Renal cortical epithelial cell (primary cell): ENCODE measurements around the gene NUP42. TPM values are rescaled to one million over a fixed set of nuclear protein-coding genes. Genes with fewer than 3 reads are reported as not detected.

Experiments used
- DNase-seq: peaks from one replicate; pipeline ENCODE4 v3.0.0-alpha.2; 2011; ENCODE audit warnings: low read depth
- total RNA-seq: library from RNA; depleted of rRNA; stranded (reverse); fragments of >200 nt; gene quantifications from 2 replicates; pipeline ENCODE4 v1.2.3, GENCODE V29; 2014

Gene NUP42
- total RNA-seq, 1 donor from 2014 or later: 39.5 TPM

DNA sequence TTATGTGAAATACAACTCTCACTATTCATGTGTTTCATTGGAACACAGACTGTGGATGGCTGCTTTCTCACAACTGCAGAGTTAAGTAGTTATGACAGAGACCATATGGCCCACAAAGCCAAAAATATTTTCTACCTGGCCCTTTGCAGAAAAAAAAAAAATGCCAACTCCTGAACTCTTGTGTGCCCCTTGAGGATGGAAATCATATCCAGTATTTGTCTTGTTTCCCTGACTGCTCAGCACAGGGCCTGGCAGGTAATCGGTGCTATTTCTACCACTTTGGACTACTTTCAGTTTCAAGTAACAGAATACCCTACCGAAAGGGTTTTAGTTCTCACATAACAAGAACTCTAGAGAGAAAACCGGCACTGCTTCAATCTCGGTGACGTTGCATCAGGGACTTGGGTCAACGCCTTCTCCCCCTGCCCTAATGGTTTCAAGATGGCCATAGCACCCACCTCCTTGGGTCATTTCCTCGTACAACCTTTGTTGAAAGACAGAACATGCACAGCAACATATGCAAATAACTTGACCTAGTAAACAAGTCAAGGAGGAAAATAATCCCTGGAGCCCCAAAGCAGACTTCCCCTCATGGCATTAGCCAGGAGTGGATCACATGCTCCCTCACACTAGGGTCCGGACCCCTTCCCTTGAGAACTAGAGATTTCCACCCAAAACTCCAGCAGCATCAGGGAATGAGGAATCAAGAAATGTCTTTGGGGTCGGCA lies 52.9 kb downstream of the NUP42 start:
- DNase-seq: peak; percentile 49

DNA sequence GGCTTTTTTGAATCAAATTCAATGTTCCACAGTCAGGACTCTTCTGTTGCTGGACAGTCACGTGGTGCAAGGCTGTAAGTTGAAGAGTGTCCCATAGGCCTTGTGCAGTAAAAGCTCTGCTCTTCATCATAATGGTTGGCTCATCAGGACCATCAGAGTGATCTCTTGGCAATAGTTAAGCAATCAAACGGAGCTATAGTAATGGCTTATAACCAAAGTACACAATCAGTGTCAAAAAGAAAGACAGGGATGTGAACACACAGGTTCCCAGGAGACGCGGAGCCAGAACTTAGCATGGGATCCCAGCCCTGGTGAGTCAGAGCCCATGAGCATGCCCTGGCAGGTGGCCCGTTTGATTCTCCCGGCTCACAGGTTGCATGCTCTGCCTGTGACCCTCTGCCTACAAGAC lies 54.0 kb downstream of the NUP42 start:
- peak; percentile 67 for DNase-seq

DNA sequence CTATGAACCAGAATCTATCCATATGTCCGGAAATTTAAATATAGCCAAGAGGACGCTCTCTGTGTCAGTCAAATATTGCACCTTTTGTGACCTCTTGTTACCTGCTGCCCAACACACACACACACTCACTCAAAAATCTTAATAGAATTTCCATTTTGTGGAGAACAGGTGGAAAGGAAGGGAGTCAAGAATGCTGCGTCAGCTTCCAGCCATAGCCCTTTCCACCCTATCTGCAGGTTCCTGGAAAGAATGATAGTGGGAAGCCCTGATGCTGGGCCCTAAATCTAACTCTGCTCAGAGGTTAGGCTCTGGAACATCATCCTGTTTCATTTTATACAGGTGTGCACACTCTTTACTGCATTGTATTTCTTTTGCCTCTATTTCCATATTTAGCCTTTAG lies 55.2 kb downstream of the NUP42 start:
- DNase-seq: no peak

DNA sequence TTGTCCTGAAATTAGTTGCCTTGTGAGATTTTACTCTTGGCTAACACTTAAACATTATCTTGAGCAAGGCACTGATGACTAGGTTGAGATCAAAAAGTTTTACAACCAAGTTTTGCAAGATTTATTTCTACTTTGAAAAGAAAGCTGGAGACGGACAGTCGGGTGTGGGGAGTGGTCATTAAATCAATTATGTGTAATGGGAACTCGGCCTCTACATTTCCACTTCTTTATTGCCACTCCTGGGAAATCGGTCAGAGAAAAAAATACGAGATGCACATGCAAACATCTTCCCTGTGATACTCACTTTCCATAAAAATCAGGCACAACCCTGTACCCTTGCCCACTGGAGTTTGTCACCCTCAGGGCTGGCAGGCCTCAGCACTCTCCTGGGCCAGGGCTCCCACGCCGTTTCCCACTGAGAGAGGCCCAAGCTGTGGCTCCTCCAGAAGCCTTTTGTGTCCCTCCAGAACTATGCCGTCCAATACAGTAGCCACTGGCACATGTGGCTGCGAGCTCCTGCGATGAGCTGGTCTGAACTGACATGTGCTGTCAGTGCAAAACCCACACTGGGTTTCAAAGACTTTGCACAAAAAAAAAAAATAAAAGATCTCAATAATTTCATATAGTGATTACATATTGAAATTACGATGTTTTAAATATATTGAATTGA lies 57.3 kb downstream of the NUP42 start:
- no peak for DNase-seq

DNA sequence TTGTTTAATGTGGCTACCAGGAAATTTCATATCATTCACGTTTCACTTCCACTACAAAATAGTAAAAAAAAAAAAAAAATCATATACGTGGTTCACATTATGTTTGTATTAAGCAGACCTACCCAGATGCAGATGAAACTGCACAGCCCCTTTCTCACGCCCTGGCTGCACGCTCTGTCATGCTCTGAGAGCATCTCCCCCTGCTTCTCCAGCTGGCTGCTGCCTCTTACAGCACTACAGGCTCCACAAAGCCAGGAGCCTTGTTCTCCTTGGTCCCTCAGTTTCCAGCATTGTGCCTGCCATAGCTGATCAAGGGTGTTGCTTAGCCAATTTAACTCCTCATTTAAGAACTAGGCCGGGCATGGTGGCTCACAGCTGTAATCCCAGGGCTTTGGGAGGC lies 57.9 kb downstream of the NUP42 start:
- DNase-seq: no peak

DNA sequence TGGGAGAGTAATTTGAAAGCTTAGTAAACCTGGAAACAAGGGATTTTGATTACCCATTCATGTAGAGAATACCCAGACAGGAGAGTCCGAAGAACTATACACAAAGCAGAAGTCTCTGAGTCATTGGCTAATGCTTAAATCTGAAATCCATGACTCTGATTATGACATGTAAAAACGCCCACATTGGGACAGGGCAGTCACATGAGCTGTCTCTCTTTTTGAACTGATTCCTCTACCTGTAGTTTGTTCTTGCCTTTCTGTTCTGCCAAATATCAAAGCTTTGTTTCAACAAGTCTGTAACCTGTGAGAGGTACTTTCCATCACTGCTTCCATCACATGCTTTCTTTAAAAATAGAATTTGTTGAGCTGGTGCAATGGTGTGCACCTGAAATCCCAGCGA lies 60.5 kb downstream of the NUP42 start:
- peak; percentile 23 for DNase-seq

DNA sequence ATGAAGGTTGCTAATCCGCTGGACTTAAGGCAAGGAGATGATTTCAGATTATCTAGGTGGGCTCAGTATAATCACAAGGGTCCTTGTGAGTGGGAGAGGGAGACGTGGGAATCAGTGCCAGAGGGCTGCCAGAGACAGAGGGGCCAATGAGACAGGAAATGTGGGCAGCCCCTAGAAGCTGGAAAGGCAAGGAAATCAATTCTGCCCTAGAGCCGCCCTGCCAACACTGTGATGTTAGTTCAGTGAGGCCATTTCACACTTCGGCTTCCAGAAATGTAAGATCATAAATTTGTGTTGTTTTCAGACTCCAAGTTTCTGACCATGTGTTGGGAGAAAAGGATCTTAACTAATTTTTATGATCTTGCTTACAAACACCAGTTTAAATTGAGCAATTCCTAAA lies 61.1 kb downstream of the NUP42 start:
- no peak for DNase-seq

DNA sequence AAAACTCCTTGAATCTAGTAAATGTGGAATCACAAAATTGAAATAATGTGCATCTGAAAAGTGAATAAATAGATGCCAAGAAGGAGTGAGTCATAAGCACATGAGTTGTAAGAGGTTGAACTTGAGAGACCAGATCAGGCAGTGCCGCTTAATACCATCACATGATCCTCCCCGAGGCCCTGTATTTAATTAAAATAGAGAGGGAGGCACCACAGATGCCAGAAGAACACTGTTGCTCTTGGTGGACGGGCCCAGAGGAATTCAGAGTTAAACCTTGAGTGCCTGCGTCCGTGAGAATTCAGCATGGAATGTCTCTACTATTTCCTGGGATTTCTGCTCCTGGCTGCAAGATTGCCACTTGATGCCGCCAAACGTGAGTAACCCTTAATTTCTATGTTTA lies 64.7 kb downstream of the NUP42 start, which contains the start of gene GPNMB:
GPNMB (plus strand) TSS at position 221 of the 400 bp plus-strand sequence; CDS start at position 304, 83 bp downstream.
- DNase-seq: peak; percentile 92

DNA sequence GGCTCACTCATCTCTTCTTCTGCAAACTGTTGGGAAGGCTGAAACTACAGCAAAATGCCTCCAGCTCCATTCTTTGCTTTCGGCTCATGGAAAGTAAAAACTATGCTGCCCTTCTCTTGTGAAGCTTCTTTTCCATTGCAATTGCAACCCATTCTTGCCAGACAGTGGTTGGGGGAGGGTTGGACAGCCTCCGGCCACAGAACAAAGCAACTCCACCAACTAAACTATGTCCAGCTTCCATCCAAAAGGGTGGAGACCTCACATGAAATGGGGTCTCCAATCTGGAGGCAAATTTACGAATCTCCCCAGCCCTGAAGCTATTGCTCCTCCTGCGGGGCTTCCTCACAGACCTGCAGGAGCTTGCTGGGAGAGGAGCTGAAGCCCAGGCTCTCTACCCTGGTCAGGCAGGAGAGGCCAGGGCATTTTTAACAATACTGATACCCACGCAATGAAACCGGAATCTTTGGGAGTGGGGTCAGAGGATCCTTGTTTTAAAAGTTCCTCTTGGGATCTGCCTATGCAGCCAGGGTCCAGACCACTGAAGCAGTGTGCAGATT lies 65.3 kb downstream of the NUP42 start:
- no peak for DNase-seq

DNA sequence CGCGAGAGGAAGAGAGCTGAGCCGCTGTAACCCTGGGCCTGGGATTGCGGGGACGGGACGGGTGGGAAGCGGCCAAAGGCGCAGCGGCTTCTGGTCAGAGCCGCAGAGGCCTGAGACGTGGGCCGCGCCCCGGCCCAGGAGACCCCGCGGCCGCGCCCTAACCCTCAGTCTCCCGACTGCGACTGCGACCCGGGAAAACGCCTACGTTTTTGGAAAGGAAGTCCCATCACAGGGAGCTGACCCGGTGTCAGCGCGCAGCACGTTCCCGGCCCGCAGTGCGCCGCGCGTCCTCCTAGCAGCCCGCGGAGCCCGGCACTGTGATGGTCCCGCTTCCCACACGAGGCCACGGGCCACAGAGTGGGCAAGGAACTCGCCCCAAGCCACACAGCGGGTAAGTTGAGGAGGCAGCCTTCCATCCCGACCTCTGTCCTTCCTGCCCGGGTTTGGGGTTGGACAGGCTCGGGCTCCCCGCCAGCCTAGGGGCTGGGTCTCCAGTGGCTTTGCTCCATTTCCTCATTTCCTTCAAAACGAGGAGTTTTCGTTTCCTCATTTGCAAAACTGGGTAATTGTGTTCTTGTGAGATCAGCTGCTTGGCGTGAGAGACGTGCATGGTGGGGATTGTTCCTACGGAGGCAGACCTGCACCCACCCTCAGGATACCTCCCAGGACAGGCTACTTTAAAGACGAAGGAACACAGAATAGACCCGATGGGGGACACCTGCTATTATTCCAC lies 65.9 kb downstream of the NUP42 start:
- no peak for DNase-seq

DNA sequence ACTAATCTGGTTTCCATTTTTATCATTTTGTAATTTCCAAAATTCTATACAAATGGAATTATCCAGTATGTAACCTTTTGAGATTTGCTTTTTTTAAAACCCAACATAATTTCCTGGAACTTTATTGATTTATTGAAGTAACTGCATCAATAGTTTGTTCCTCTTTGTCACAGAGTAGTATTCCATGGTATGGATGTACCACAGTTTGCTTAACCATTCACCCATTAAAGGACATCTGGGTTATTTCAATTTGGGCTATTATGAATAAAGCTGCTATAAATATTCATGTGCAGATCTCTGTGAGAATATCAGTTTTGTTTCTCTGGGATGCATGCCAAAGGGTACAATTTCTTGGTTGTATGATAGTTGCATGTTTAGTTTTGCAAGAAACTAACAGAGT lies 67.6 kb downstream of the NUP42 start:
- DNase-seq: no peak

Other genes with a start within 250 kb of the NUP42 start
- 41.3 and 49.0 TPM in 2 replicates for gene HYCC1, start 167.9 kb upstream of the NUP42 start, total RNA-seq
- 50.6 and 53.1 TPM in 2 replicates for gene KLHL7, start 76.3 kb upstream of the NUP42 start, total RNA-seq
- 11.5 and 120 TPM in 2 replicates for gene GPNMB, start 64.7 kb downstream of the NUP42 start, total RNA-seq
- gene MALSU1, start 117.3 kb downstream of the NUP42 start, total RNA-seq: 55.3 and 72.2 TPM in 2 replicates